ENCODE measurements around the gene AP2A1. TPM values are rescaled to one million over a fixed set of nuclear protein-coding genes. Genes with fewer than 3 reads are reported as not detected.

The AP2A1 gene
- total and polyA plus RNA-seq, 9 of the 15 experiments (the other 6 are each of a cell fraction or from before 2014, with no cell fraction given): 0.55 to 150 (median 31.9) TPM

DNA sequence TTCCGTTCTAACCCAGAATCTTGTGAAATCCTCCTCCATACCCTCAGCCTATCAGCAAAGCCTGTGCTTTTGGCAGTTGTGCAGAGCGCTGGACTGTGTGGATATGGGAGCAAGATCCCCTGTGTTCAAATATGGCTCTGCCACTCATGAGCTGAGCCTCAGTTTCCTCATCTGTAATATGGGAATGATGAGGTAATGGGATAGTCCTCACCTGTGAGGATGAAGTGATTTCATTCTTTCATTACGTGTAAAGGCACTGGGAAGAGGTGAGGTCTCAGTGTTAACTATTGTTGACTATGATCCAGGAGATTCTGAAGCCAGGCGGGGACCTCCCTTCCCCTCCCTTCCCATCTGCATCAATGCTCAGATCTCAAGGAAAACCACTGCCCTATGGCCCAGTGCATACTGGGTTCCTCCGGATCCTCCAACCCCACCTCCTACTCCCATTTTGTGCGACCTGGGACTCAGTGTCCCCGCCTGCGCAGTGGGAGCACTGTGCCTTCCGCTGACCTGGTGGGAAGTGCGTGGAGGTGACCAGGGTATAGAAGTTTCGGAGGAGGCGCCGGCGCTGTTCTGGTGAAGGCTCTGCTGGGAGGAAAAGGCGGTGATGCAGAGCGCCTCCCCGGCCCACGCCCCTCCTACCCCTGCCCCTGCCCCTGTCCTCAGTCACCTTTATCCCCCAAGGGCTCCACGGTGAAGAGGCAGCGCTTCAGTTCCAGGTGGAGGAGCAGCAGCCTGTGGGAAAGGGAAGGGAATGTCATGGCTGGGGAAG, 41.3 kb downstream of the AP2A1 start:
- no TSS peak for BruUV-seq (replicated peaks)
- H3K4me2 ChIP-seq (ENCODE audit: insufficient read depth, low read length): peak overlapping the region; percentile 43; the same call in 1 of the 2 replicates
- POLR2A ChIA-PET: interaction anchor here (1.0 to 1.2 kb wide), 3 partner anchors 43 to 132 kb away, joined by 3 read pairs; partner anchors contain the start of gene PTOV1
- intact Hi-C loops (cut with micrococcal nuclease) (loop anchor here (5.0 kb wide), 1 partner anchor 41 kb away; the partner anchor contains the start of gene AP2A1), in situ Hi-C loops (cut with MboI) (no loop called here)
- no peak overlapping the region for H2AFZ ChIP-seq (ENCODE audit: low read depth, low read length)
- ATAC-seq (peak; percentile 2; the same call in 2 of the 3 replicates), DNase-seq (ENCODE audit: extremely low read depth in 1 of 4, low spot score in 3 of 4) (no peak), FAIRE-seq (peak; percentile 70)
- H3K9me3 ChIP-seq (replicated peaks; ENCODE audit: control insufficient read depth, insufficient read depth, low read depth, low read length): no peaks in the 10 kb centered on the region
- H4K20me1 ChIP-seq (replicated peaks; ENCODE audit: control insufficient read depth, insufficient read depth, low read length): peaks cover 5% of the 10 kb centered on the region
- TF ChIP-seq PTBP1 (IDR thresholded peaks at IDR 0.05; ENCODE audit: low read depth, low read length) (0 out of 2 replicates have a peak, but pooled peaks have one; percentile 52), RBM25 (IDR thresholded peaks at IDR 0.05; ENCODE audit: low read depth, low read length, severe bottlenecking) (peak; percentile 67), MAZ (CRISPR knock-in tag; conservative IDR thresholded peaks at IDR 0.05 in 1 of 2, IDR thresholded peaks at IDR 0.05 in 1 of 2) (no peak), CEBPB (tag; IDR thresholded peaks at IDR 0.05) (peak; percentile 50; the same call in 1 of the 2 replicates), GABPA (tag; conservative IDR thresholded peaks at IDR 0.05; ENCODE audit: low read depth) (no peak), SMC3 (conservative IDR thresholded peaks at IDR 0.05; ENCODE audit: insufficient read depth, low read depth, low read length) (no peak), HMG20B (CRISPR knock-in tag; IDR thresholded peaks at IDR 0.05) (no peak), BCOR (IDR thresholded peaks at IDR 0.05) (peak; percentile 68; the same call in 1 of the 2 replicates), DLX4 (CRISPR knock-in tag; IDR thresholded peaks at IDR 0.05) (no peak)
- H3K36me3 ChIP-seq (ENCODE audit: control insufficient read depth, insufficient read depth, low read length): peaks cover 48% of the 10 kb centered on the region
- H3K27ac ChIP-seq (ENCODE audit: extremely low read depth, low read depth, low read length): no peak overlapping the region
- H3K27me3 ChIP-seq (ENCODE audit: control insufficient read depth in 2 of 2, insufficient read depth in 2 of 2, low read length in 2 of 2): no peaks in the 10 kb centered on the region
- no peaks in the 10 kb centered on the region for H3K9me1 ChIP-seq (ENCODE audit: control insufficient read depth, insufficient read depth, low read length)
- H3K4me1 ChIP-seq (replicated peaks in 1 of 2; ENCODE audit: control insufficient read depth in 2 of 2, insufficient read depth in 2 of 2, low read length in 2 of 2): peaks cover 25 to 55% of the 10 kb centered on the region in 2 experiments
- no peaks in the 10 kb centered on the region for H3K79me2 ChIP-seq (ENCODE audit: control insufficient read depth, insufficient read depth, low read length)
- CTCF ChIA-PET (ENCODE audit: low intra/inter-chr PET ratio): interaction anchor here (0.6 kb wide), 1 partner anchor 10 kb away, joined by 3 read pairs; no protein-coding TSS in a partner anchor
- WGBS (ENCODE audit: insufficient coverage, low coverage, missing lambda C conversion rate): 70% methylated on average over 18 of the region's 20 CpGs
- H3K4me3 ChIP-seq: no peak overlapping the region
- peak overlapping the region in 1 of 2 experiments; percentile 86; a peak in 3 of 4 replicates for H3K9ac ChIP-seq (ENCODE audit: insufficient read depth in 1 of 2, low read depth in 2 of 2, low read length in 2 of 2)
